Activated CD8-positive, alpha-beta memory T cell treated with anti-CD3 and anti-CD28 coated beads for 48 hours (primary cell): Measurements from ENCODE around the gene CRLF2.
"Not testable (repeated sequence)": the region's sequence is repeated elsewhere in the genome, so short reads cannot be mapped to it uniquely, and the experiment has no call there.

ENCODE experiments used
- DNase-seq, 3 experiments: peaks; one replicate each; pipeline ENCODE4 v3.0.0-alpha.2; 2020; ENCODE audit warnings: low read depth in 2 of 3, low spot score in 2 of 3

Gene CRLF2

GRCh38 chrX:1215123-1215823 is 2.8 kb upstream of the CRLF2 start:
- no peak for DNase-seq

DNA sequence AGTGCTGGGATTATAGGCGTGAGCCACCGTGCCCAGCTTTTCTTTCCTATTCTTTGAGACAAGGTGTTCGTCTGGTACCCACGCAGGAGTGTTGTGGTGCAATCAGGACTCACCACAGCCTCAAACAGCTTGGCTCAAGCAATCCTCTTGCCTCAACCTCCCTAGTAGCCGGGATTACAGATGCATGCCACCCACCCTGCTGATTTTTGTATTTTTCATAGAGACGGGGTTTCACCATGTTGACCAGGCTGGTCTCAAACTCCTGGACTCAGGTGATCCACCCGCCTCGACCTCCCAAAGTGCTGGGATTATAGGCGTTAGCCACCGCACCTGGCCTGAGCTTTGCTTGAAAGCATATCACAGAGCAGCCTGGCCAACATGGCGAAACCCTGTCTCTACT is 1.5 kb upstream of the CRLF2 start:
- DNase-seq: no peak

DNA sequence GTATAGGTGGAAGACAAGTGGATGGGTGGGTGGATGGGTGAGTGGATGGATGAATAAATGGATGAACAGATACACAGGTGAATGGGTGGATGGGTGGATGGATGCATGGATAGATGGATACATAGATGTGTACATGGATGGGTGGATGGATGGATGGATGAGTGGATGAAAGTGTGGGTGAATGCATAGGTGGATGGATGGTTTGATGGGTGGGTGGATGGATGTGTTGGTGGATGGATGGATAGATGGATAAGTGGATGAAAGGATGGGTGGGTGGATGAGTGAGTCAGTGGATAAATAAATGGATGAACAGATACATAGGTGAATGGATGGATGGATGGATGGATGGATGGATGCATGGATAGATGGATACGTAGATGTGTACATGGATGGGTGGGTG is 1.6 kb downstream of the CRLF2 start:
- DNase-seq: no peak

GRCh38 chrX:1207496-1208025 is 4.9 kb downstream of the CRLF2 start:
- DNase-seq: no peak

- no peak for DNase-seq
These were observed 6.5 kb downstream of the CRLF2 start for GRCh38 chrX:1205681-1206611.

- no peak for DNase-seq
These were observed 10.2 kb downstream of the CRLF2 start for GRCh38 chrX:1202251-1202650.

GRCh38 chrX:1196436-1196835 is 16.0 kb downstream of the CRLF2 start:
- no peak for DNase-seq

- not testable (repeated sequence) for DNase-seq
These were observed 20.3 kb downstream of the CRLF2 start for GRCh38 chrX:1192196-1192595.

GRCh38 chrX:1190596-1191145 is 21.8 kb downstream of the CRLF2 start:
- DNase-seq: no peak

DNA sequence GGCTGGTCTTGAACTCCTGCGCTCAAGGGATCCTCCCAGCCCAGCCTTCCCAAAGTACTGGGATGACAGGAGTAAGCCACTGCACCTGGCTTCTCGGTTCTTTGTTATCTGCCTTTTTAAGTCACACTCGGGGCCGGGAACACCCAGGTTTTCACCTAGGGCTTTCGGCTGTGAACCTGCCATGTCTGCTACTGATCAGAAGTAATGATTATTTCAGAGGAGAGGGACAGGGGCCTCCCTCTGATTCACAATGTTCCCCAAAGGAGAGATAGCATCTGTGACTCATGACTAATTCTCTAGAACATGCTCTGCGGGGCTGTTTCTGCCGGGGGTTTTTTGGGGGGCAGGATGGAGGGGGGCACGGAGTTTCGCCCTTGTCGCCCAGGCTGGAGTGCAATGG is 26.9 kb downstream of the CRLF2 start:
- no peak for DNase-seq

DNA sequence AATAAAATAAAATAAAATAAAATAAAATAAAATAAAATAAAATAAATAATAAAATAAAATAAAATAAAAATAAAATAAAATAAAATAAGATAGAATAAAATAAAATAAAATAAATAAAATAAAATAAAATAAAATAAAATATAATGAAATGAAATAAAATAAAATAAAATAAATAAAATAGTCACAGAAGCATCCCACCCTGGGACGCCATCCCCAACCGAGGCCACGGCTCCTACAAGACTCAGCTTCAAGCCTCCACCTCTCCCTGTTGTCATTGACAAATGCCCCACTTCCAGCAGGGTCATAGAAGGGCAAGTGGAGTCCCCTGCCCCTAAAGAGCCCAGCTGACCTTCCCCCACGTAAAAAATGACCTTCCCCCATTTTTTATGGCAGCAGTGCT is 30.2 kb downstream of the CRLF2 start:
- DNase-seq: no peak

DNA sequence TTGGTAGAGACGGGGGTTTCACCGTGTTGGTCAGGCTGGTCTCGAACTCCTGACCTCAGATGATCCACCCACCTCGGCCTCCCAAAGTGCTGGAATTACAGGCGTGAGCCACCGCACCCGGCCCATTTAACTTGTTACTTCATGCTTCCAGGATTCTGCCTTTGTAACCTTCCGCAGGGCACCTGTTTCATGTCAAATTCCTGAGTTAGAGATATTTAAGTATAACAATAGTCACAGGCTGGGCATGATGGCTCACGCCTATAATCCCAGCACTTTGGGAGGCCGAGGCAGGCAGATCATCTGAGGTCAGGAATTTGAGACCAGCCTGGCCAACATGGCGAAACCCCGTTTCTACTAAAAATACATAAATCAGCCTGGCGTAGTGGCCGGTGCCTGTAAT is 30.8 kb downstream of the CRLF2 start:
- not testable (repeated sequence) for DNase-seq

- DNase-seq: no peak
These were observed 31.3 kb downstream of the CRLF2 start for GRCh38 chrX:1181170-1181569.

- DNase-seq: no peak
These were observed 33.8 kb downstream of the CRLF2 start for GRCh38 chrX:1178580-1179057.

- DNase-seq: not testable (repeated sequence)
These were observed 35.7 kb downstream of the CRLF2 start for GRCh38 chrX:1176531-1177320.

GRCh38 chrX:1174609-1175545 is 37.6 kb downstream of the CRLF2 start:
- DNase-seq: not testable (repeated sequence)

- DNase-seq: not testable (repeated sequence)
These were observed 39.0 kb downstream of the CRLF2 start for GRCh38 chrX:1173435-1173834.

DNA sequence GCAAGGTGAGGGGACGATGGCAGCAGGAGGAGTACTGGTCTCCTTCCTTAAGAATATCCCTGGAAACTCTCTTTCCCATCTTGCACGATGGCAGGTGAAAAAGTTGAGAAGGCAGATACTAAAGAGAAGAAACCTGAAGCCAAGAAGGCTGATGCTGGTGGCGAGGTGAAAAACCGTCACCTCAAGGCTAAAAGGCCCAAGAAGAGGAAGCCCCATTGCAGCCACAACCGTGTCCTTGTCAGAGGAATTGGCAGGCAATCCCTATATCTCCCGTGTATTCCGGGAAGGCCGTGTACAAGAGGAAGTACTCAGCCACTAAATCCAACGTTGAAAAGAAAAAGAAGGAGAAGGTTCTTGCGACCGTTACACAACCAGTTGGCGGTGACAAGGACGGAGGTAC is 40.0 kb downstream of the CRLF2 start:
- no peak for DNase-seq

DNA sequence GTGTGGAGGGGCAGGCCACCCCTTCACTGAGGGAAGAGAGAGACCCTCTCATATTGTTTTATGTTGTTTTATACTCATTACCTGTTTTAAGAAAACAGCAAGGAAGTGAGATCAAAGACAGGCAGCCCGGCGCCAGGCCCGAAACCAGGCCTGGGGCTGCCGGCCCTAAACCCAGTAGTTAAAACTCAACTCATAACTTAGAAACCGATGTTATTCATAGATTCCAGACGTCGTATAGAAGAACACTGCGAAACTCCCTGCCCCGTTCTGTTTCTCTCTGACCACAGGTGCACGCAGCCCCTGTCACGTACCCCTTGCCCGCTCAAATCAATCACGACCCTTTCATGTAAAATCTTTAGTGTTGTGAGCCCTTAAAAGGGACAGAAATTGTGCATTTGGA is 40.5 kb downstream of the CRLF2 start:
- not testable (repeated sequence) for DNase-seq

DNA sequence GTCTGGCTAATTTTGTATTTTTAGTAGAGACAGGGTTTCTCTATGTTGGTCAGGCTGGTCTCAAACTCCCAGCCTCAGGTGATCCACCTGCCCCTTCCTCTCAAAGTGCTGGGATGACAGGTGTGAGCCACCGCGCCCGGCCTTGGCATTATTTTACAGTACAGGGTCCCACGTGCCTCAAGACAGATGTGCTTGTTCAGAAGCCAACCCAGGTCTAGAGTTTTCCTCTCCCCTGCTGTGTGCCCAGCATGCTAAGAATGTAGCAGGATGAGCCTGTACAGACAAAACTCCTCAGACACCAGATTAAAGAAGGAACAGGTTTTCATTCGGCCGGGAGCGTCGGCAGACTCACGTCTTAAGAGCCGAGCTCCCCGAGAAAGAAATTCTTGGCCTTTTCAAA is 42.2 kb downstream of the CRLF2 start:
- DNase-seq: no peak
